IMR-90 (cell line): ENCODE results near the gene HDAC10. TPM values are rescaled to one million over a fixed set of nuclear protein-coding genes. Genes with fewer than 3 reads are reported as not detected.

Experiments used
- ATAC-seq: fragments of 200-7000 bp; cut with Tn5 transposase; 2 replicates; pipeline ENCODE4 v1.9.1; 2020; ENCODE audit warnings: low read depth, mild to moderate bottlenecking, moderate library complexity
- BruUV-seq: library from RNA; stranded (reverse); fragments of 400-500 nt; replicated peaks from 2 replicates; lab custom pipeline; 2021; lab: Mats Ljungman, UMichigan
- CTCF ChIA-PET: fragments of 300-600 bp; formaldehyde crosslinking; extraction: SDS; loops from one replicate; lab custom pipeline; 2021; ENCODE audit warnings: antibody characterized with exemption; lab: Yijun Ruan, JAX
- POLR2A ChIA-PET: fragments of 300-600 bp; sonication (Branson Sonifier 250); formaldehyde crosslinking; loops from one replicate; lab custom pipeline; 2022; ENCODE audit warnings: antibody characterized with exemption; ENCODE audit not compliant: unreplicated experiment; lab: Charles Lee
- DNase-seq: peaks from one replicate; pipeline ENCODE4 v3.0.0; 2013
- H2AFZ ChIP-seq: replicated peaks from 2 replicates; pipeline ENCODE3; 2013; ENCODE audit warnings: low read length, mild to moderate bottlenecking; ENCODE audit not compliant: poor library complexity
- H2AK5ac ChIP-seq: 2 replicates; pipeline ENCODE4 v1.6.1; 2013; ENCODE audit warnings: low read depth, low read length, inconsistent platforms
- H2AK9ac ChIP-seq: replicated peaks from 2 replicates; pipeline ENCODE3; 2013; ENCODE audit warnings: mild to moderate bottlenecking, low read depth, low read length, moderate library complexity; ENCODE audit not compliant: poor library complexity
- H2BK120ac ChIP-seq: 2 replicates; pipeline ENCODE4 v1.6.1; 2013; ENCODE audit warnings: low read depth, low read length, inconsistent platforms
- H2BK15ac ChIP-seq: 3 replicates; pipeline ENCODE4 v1.6.1; 2013; ENCODE audit warnings: low read depth, low read length, inconsistent platforms
- H2BK20ac ChIP-seq: 2 replicates; pipeline ENCODE4 v1.6.1; 2013; ENCODE audit warnings: low read depth, mild to moderate bottlenecking, inconsistent platforms, low read length, moderate library complexity
- H2BK5ac ChIP-seq: 2 replicates; pipeline ENCODE4 v1.6.1; 2013; ENCODE audit warnings: mild to moderate bottlenecking, low read depth, low read length, inconsistent platforms; ENCODE audit not compliant: poor library complexity, severe bottlenecking
- H3K14ac ChIP-seq: replicated peaks from 2 replicates; pipeline ENCODE4 v1.6.1; 2013; ENCODE audit warnings: low read depth, low read length, inconsistent platforms
- H3K18ac ChIP-seq: 2 replicates; pipeline ENCODE4 v1.6.1; 2013; ENCODE audit warnings: low read depth, low read length, control low read depth
- H3K23ac ChIP-seq: 2 replicates; pipeline ENCODE4 v1.6.1; 2013; ENCODE audit warnings: low read depth, low read length, inconsistent platforms
- H3K27ac ChIP-seq: 2 replicates; pipeline ENCODE4 v1.5.1; 2013; ENCODE audit warnings: mild to moderate bottlenecking, control low read depth, low read length; ENCODE audit not compliant: insufficient read depth
- H3K27me3 ChIP-seq: 2 replicates; pipeline ENCODE4 v1.6.1; 2013; ENCODE audit warnings: low read length; ENCODE audit not compliant: control insufficient read depth, insufficient read depth
- H3K36me3 ChIP-seq: 2 replicates; pipeline ENCODE4 v1.6.1; 2013; ENCODE audit warnings: low read length, mixed read lengths; ENCODE audit not compliant: control insufficient read depth, insufficient read depth
- H3K4ac ChIP-seq: 2 replicates; pipeline ENCODE4 v1.6.1; 2013; ENCODE audit warnings: low read depth, low read length, inconsistent platforms
- H3K4me1 ChIP-seq: 2 replicates; pipeline ENCODE4 v1.6.1; 2013; ENCODE audit warnings: low read length, mixed read lengths; ENCODE audit not compliant: control insufficient read depth, insufficient read depth
- H3K4me2 ChIP-seq: 2 replicates; pipeline ENCODE4 v1.6.1; 2013; ENCODE audit warnings: low read depth, mild to moderate bottlenecking, control low read depth, low read length, moderate library complexity
- H3K4me3 ChIP-seq: 2 replicates; pipeline ENCODE4 v1.5.1; 2013; ENCODE audit warnings: low read depth, mild to moderate bottlenecking, control low read depth, low read length, moderate library complexity; ENCODE audit not compliant: insufficient read depth
- H3K56ac ChIP-seq: 2 replicates; pipeline ENCODE4 v1.6.1; 2013; ENCODE audit warnings: low read length, inconsistent platforms; ENCODE audit not compliant: insufficient read depth; ENCODE audit errors: extremely low read depth
- H3K79me1 ChIP-seq, 2 experiments: 2 replicates each; pipeline ENCODE4 v1.6.1; 2013; ENCODE audit warnings: low read length in 2 of 2, inconsistent platforms in 1 of 2, low read depth in 1 of 2
- H3K9ac ChIP-seq: 2 replicates; pipeline ENCODE4 v1.6.1; 2013; ENCODE audit warnings: low read depth, low read length, control low read depth
- H3K9me1 ChIP-seq: 2 replicates; pipeline ENCODE4 v1.6.1; 2013; ENCODE audit warnings: low read length, inconsistent platforms; ENCODE audit not compliant: insufficient read depth
- H3K9me3 ChIP-seq: 2 replicates; pipeline ENCODE4 v1.6.1; 2013; ENCODE audit warnings: low read length; ENCODE audit not compliant: control insufficient read depth, insufficient read depth
- H4K20me1 ChIP-seq: 2 replicates; pipeline ENCODE4 v1.6.1; 2013; ENCODE audit warnings: low read length, inconsistent platforms; ENCODE audit not compliant: insufficient read depth
- H4K5ac ChIP-seq: 2 replicates; pipeline ENCODE4 v1.6.1; 2013; ENCODE audit warnings: mild to moderate bottlenecking, low read depth, low read length, control low read depth
- H4K8ac ChIP-seq, 2 experiments: 2 replicates each; pipeline ENCODE4 v1.6.1; 2013; ENCODE audit warnings: low read depth in 2 of 2, low read length in 2 of 2, control low read depth in 1 of 2, inconsistent platforms in 1 of 2
- H4K91ac ChIP-seq: 2 replicates; pipeline ENCODE4 v1.6.1; 2013; ENCODE audit warnings: low read depth, low read length, inconsistent platforms; ENCODE audit not compliant: insufficient read depth
- CEBPB ChIP-seq: IDR thresholded peaks from 2 replicates; pipeline ENCODE4 v1.6.1; 2012; ENCODE audit warnings: low read depth, low read length, improper control_type of control experiment
- FOS ChIP-seq: fragments of 150-350 bp; IDR thresholded peaks from 2 replicates; pipeline ENCODE4 v1.6.1; 2016; ENCODE audit warnings: low read depth, low read length
- MAFK ChIP-seq: IDR thresholded peaks from 2 replicates; pipeline ENCODE4 v1.6.1; 2012; ENCODE audit warnings: low read depth, low read length, improper control_type of control experiment
- MAZ ChIP-seq: IDR thresholded peaks from 2 replicates; pipeline ENCODE4 v1.6.1; 2012; ENCODE audit warnings: low read depth, mild to moderate bottlenecking, low read length, improper control_type of control experiment, moderate library complexity, borderline replicate concordance
- RCOR1 ChIP-seq: IDR thresholded peaks from 2 replicates; pipeline ENCODE4 v1.6.1; 2012; ENCODE audit warnings: mild to moderate bottlenecking, low read length, improper control_type of control experiment; ENCODE audit not compliant: insufficient replicate concordance
- RFX5 ChIP-seq: IDR thresholded peaks from 2 replicates; pipeline ENCODE4 v1.8.0; 2012; ENCODE audit warnings: low read depth, mild to moderate bottlenecking, low read length, moderate library complexity
- SMC3 ChIP-seq: fragments of 150-350 bp; IDR thresholded peaks from 2 replicates; pipeline ENCODE4 v1.6.1; 2016; ENCODE audit warnings: low read depth, mild to moderate bottlenecking, antibody characterized with exemption, low read length, moderate library complexity
- WGBS, 2 experiments: methylation state at CpG; one replicate each; pipeline versions ENCODE4 v1.1.5 to v1.1.7; 2013; ENCODE audit warnings: missing lambda C conversion rate in 2 of 2; ENCODE audit not compliant: insufficient read length in 1 of 2; ENCODE audit errors: extremely low coverage in 2 of 2; 5-methylcytosine and 5-hydroxymethylcytosine counted together
- dilution Hi-C: fragments of 300-500 bp; cut with HindIII; formaldehyde crosslinking; loops from one replicate; pipeline ENCODE4 v1.14.3; 2018; ENCODE audit warnings: low sequenced_read_pairs; ENCODE audit not compliant: unreplicated experiment
- in situ Hi-C: fragments of 300-500 bp; cut with MboI; formaldehyde crosslinking; loops from 3 replicates; pipeline ENCODE4 v1.14.3; 2019; ENCODE audit warnings: low sequenced_read_pairs, inconsistent platforms, mixed read lengths
- intact Hi-C: fragments of 100-400 bp; cut with micrococcal nuclease; formaldehyde crosslinking; loops from 2 replicates; pipeline ENCODE4 v1.10.0; 2022
- polyA plus RNA-seq, 3 experiments: library from polyadenylated mRNA; depleted of rRNA; stranded (reverse); fragments of >200 nt; gene quantifications; 2 replicates each; pipeline ENCODE4 v1.2.3, GENCODE V29; 2012; ENCODE audit warnings: low replicate concordance in 1 of 3
- total RNA-seq: library from RNA; depleted of rRNA; stranded (reverse); fragments of >200 nt; gene quantifications from 2 replicates; pipeline ENCODE4 v1.2.3, GENCODE V29; 2012
- TF ChIP-seq, protein P1 (sequence below): conservative IDR thresholded peaks from 2 replicates; pipeline ENCODE4 v1.5.1; 2012; ENCODE audit warnings: mild to moderate bottlenecking, low read depth, low read length, improper control_type of control experiment

HDAC10 gene
- total and polyA plus RNA-seq, 2 of the 4 experiments (the other 2 are of a cell fraction): 3.9 to 35.7 TPM

DNA sequence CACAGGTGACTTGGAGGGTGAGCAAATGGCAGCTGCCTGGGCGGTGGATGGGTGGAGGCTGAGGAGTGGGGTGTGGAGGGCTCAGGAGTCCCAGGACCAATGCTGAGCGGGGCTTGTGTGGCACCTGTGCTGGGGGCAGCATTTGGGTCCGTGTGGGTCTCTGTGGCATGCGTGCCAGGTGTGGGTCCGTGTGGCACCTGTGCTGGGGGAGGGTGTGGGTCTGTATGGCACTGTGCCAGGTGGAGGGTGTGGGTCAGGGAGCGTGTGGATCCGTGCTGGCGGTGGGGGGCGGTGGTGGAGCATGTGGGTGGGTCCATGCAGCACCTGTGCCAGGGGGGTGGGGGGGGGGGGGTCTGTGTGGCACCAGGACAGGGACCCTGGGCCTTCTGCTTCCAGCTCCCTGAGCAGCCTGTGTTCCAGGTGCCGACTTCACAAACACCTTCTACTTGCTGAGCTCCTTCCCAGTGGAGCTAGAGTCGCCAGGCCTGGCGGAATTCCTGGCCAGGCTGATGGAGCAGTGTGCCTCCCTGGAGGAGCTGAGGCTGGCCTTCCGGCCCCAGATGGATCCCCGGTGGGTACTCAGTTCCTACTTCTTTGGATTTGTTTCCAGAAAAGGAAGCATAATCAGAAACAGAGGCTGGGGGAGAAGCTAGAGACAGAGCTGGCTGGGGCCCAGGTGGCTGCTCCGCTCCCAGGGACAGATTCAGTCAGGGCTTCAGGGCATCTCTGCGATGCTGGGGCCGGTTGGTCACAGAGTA, 35.6 kb downstream of the HDAC10 start:
- no peak overlapping the region for H3K27ac ChIP-seq
- no peak overlapping the region for H4K5ac ChIP-seq
- H3K79me1 ChIP-seq: peaks cover 24 to 48% of the 10 kb centered on the region in 2 experiments
- no peak overlapping the region for H3K9ac ChIP-seq
- H4K20me1 ChIP-seq: peaks cover 65% of the 10 kb centered on the region
- no peak overlapping the region for H3K4me3 ChIP-seq
- H3K56ac ChIP-seq: no peak overlapping the region
- H4K8ac ChIP-seq: no peak overlapping the region
- no peaks in the 10 kb centered on the region for H3K4me1 ChIP-seq
- H2BK15ac ChIP-seq: no peak overlapping the region
- DNase-seq (no peak), ATAC-seq (no peak)
- POLR2A ChIA-PET: no interaction called here
- peaks cover 3% of the 10 kb centered on the region; the same call in 1 of the 2 replicates for H3K9me1 ChIP-seq
- no peak overlapping the region for H3K4me2 ChIP-seq
- no TSS peak for BruUV-seq
- H4K91ac ChIP-seq: no peak overlapping the region
- H2AK5ac ChIP-seq: no peak overlapping the region
- dilution Hi-C loops: no loop called here
- H2AK9ac ChIP-seq: no peak overlapping the region
- H3K27me3 ChIP-seq: no peaks in the 10 kb centered on the region
- in situ Hi-C loops: loop anchor here (25.0 kb wide), 1 partner anchor 403 kb away; no protein-coding TSS in a partner anchor
- intact Hi-C loops: no loop called here
- no peak overlapping the region for H2BK5ac ChIP-seq
- peaks cover 69% of the 10 kb centered on the region for H3K36me3 ChIP-seq
- H2BK20ac ChIP-seq: no peak overlapping the region
- H3K23ac ChIP-seq: no peak overlapping the region
- CTCF ChIA-PET: no interaction called here
- no peak overlapping the region for H3K4ac ChIP-seq
- TF ChIP-seq RFX5 (no peak), RCOR1 (no peak), MAFK (no peak), FOS (no peak), MAZ (no peak), SMC3 (no peak), CEBPB (no peak)
- TF ChIP-seq, protein P1, sequence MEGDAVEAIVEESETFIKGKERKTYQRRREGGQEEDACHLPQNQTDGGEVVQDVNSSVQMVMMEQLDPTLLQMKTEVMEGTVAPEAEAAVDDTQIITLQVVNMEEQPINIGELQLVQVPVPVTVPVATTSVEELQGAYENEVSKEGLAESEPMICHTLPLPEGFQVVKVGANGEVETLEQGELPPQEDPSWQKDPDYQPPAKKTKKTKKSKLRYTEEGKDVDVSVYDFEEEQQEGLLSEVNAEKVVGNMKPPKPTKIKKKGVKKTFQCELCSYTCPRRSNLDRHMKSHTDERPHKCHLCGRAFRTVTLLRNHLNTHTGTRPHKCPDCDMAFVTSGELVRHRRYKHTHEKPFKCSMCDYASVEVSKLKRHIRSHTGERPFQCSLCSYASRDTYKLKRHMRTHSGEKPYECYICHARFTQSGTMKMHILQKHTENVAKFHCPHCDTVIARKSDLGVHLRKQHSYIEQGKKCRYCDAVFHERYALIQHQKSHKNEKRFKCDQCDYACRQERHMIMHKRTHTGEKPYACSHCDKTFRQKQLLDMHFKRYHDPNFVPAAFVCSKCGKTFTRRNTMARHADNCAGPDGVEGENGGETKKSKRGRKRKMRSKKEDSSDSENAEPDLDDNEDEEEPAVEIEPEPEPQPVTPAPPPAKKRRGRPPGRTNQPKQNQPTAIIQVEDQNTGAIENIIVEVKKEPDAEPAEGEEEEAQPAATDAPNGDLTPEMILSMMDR: no peak
- no peak overlapping the region for H2BK120ac ChIP-seq
- no peak overlapping the region for H3K18ac ChIP-seq
- H3K14ac ChIP-seq: no peak overlapping the region
- H3K9me3 ChIP-seq: no peaks in the 10 kb centered on the region
- WGBS, 2 experiments: 96% methylated on average over 5 of the region's 17 CpGs; no CpG with 5 or more reads in 1 of the 2 experiments
- no peak overlapping the region for H2AFZ ChIP-seq
